ENCODE data around the gene PAXX.

PAXX gene

GRCh38 chr9:137034039-137034708 lies 42.0 kb downstream of the PAXX start:
- Histone ChIP-seq H3K4me3 (ENCODE audit: low read depth, low read length) (no peak overlapping the region), H3K4me1 (peaks cover 2% of the 10 kb centered on the region; the same call in 1 of the 2 replicates), H3K36me3 (peaks cover 9% of the 10 kb centered on the region), H3K27me3 (no peaks in the 10 kb centered on the region), H3K9me3 (no peaks in the 10 kb centered on the region)
- TF ChIP-seq, protein P1, sequence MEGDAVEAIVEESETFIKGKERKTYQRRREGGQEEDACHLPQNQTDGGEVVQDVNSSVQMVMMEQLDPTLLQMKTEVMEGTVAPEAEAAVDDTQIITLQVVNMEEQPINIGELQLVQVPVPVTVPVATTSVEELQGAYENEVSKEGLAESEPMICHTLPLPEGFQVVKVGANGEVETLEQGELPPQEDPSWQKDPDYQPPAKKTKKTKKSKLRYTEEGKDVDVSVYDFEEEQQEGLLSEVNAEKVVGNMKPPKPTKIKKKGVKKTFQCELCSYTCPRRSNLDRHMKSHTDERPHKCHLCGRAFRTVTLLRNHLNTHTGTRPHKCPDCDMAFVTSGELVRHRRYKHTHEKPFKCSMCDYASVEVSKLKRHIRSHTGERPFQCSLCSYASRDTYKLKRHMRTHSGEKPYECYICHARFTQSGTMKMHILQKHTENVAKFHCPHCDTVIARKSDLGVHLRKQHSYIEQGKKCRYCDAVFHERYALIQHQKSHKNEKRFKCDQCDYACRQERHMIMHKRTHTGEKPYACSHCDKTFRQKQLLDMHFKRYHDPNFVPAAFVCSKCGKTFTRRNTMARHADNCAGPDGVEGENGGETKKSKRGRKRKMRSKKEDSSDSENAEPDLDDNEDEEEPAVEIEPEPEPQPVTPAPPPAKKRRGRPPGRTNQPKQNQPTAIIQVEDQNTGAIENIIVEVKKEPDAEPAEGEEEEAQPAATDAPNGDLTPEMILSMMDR (IDR thresholded peaks at IDR 0.05; ENCODE audit: low read depth, low read length), result no peak
- DNase-seq, result no peak

DNA sequence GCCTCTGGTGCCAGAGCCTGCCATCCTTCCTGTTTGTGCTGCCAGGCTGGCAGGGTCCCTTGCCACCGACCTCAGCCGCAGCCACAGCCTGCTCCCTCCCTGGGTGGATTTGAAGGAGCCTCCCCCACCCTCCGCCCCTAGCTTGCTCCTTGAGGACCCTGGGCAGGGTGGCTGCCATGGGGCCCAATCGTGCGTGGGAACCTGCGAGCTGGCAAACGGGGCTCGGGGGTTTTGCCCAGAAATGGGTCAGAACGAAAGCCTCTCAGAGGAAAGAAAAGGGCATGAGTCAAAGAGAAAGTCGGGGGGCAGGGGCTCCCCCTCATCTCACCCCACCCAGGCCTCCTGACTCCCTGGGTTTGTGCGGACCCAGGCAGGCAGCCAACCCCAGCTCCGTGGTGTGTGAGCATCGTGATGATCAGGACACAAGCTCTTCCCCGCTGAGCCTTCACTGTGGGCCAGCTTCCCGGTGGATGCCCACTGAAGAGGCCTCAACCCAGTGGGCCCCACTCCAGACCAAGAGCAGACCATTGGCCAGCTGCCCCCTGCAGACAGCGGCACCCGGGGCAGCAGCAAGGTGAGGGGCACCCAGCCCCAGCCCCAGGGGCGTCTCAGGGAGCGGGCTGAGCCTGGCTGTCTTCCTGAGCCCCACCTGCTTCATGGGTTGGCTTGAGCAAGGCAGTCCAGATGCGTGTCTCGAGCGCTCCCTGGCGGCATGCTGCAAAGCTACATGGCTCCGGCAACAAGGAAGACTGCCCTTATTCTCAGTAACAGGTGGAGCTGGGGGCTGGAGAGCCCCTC lies 42.7 kb downstream of the PAXX start:
- H3K4me1 ChIP-seq, result peaks cover 2% of the 10 kb centered on the region; the same call in 1 of the 2 replicates
- H3K4me3 ChIP-seq (ENCODE audit: low read depth, low read length), result peak overlapping the region; percentile 17; the same call in 1 of the 2 replicates
- DNase-seq, result peak; percentile 90
- no peaks in the 10 kb centered on the region for H3K9me3 ChIP-seq
- H3K36me3 ChIP-seq, result peaks cover 16% of the 10 kb centered on the region
- no peaks in the 10 kb centered on the region for H3K27me3 ChIP-seq
- TF ChIP-seq, protein P1 (IDR thresholded peaks at IDR 0.05; ENCODE audit: low read depth, low read length), result peak; percentile 95

DNA sequence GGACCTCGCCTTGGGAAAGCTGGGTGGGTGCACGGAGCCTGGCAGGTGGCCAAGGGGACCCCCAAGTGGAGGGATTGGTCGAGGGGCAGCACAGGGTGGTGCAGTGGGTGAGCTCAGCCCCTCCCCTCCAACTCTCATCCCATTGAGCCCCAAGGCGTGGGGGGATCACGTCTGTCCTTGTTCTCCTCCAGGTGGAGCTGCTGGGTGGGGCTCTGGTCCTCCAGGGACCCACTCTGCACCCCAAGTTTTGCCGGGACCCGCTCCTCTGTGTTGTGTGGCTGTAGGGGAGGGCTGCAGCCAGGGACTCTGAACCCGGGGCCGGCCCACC lies 43.2 kb downstream of the PAXX start:
- no peak for DNase-seq
- H3K27me3 ChIP-seq, result no peaks in the 10 kb centered on the region
- H3K4me1 ChIP-seq, result peaks cover 2% of the 10 kb centered on the region; the same call in 1 of the 2 replicates
- no peak overlapping the region for H3K4me3 ChIP-seq (ENCODE audit: low read depth, low read length)
- TF ChIP-seq, protein P1 (IDR thresholded peaks at IDR 0.05; ENCODE audit: low read depth, low read length), result no peak
- H3K9me3 ChIP-seq, result no peaks in the 10 kb centered on the region
- peaks cover 19% of the 10 kb centered on the region for H3K36me3 ChIP-seq

DNA sequence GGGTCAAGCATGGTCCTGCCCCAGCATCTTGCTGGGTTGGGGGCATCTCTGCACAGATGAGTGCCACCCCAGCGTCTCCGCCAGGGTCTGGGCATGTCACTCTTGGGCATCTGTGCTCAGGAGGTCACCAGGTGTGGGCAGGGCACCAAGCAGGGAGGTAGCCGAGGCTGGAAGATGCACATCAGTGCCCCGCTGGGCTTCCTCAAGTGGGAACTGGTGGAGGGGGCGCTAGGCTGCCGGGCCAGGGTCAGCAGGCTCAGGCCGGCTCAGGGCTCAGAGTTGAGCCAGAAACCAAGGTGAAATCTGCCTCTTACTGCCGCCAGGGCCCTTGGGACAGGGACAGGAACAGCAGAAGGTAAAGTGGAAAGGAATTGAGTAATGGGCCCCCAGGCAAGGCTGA lies 43.7 kb downstream of the PAXX start:
- no peaks in the 10 kb centered on the region for H3K9me3 ChIP-seq
- no peak for DNase-seq
- H3K4me3 ChIP-seq (ENCODE audit: low read depth, low read length), result no peak overlapping the region
- H3K27me3 ChIP-seq, result no peaks in the 10 kb centered on the region
- TF ChIP-seq, protein P1 (IDR thresholded peaks at IDR 0.05; ENCODE audit: low read depth, low read length), result no peak
- peaks cover 2% of the 10 kb centered on the region for H3K4me1 ChIP-seq
- peaks cover 24% of the 10 kb centered on the region for H3K36me3 ChIP-seq

DNA sequence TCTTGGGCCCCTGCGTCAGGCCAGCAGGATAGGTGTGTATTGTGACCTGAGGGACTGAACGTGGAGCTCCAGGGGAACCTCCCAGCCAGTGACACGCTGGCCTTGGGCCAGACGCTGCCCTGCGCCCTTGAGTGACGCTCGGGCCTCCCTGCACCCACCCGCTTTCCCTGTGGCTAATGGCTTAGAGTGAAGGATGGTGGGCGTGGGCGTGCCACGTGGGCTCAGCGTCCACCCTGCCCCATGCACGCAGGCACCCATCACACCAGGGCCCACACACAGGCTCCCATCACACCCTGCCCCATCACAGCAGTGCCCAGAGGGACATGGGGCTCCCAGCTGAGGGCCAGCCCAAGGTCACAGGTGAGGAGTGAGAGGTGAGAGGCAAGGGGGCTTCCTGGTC lies 44.8 kb downstream of the PAXX start:
- no peak overlapping the region for H3K4me3 ChIP-seq (ENCODE audit: low read depth, low read length)
- TF ChIP-seq, protein P1 (IDR thresholded peaks at IDR 0.05; ENCODE audit: low read depth, low read length), result no peak
- no peaks in the 10 kb centered on the region for H3K9me3 ChIP-seq
- no peak for DNase-seq
- no peaks in the 10 kb centered on the region for H3K27me3 ChIP-seq
- H3K36me3 ChIP-seq, result peaks cover 25% of the 10 kb centered on the region
- H3K4me1 ChIP-seq, result peaks cover 6% of the 10 kb centered on the region

GRCh38 chr9:137037483-137037882 lies 45.3 kb downstream of the PAXX start:
- no peak overlapping the region for H3K4me3 ChIP-seq (ENCODE audit: low read depth, low read length)
- H3K36me3 ChIP-seq, result peaks cover 25% of the 10 kb centered on the region
- H3K4me1 ChIP-seq, result peaks cover 6% of the 10 kb centered on the region
- no peaks in the 10 kb centered on the region for H3K27me3 ChIP-seq
- TF ChIP-seq, protein P1 (IDR thresholded peaks at IDR 0.05; ENCODE audit: low read depth, low read length), result no peak
- DNase-seq, result no peak
- H3K9me3 ChIP-seq, result no peaks in the 10 kb centered on the region

Measured in BE2C (cell line).